ENCODE data around the gene TMEM35A.

The TMEM35A gene

GRCh38 chrX:101081231-101081630 lies 2.6 kb downstream of the TMEM35A start:
- Mint-ChIP-seq H3K4me3 (no peak overlapping the region), H3K9me3 (no peaks in the 10 kb centered on the region), H3K4me1 (no peaks in the 10 kb centered on the region), H3K27me3 (peaks cover 27% of the 10 kb centered on the region), H3K36me3 (ENCODE audit: insufficient read depth) (no peaks in the 10 kb centered on the region), H3K27ac (ENCODE audit: low read depth) (no peak overlapping the region)
- ATAC-seq (replicated peaks; ENCODE audit: extremely low read depth, poor library complexity, severe bottlenecking), result no peak
- DNase-seq (ENCODE audit: low spot score in 2 of 2), result no peak

GRCh38 chrX:101091817-101092216 lies 13.1 kb downstream of the TMEM35A start:
- ATAC-seq (replicated peaks; ENCODE audit: extremely low read depth, poor library complexity, severe bottlenecking) (no peak), DNase-seq (ENCODE audit: low spot score in 2 of 2) (no peak)
- Mint-ChIP-seq H3K9me3 (no peaks in the 10 kb centered on the region), H3K36me3 (ENCODE audit: insufficient read depth) (no peaks in the 10 kb centered on the region), H3K4me3 (no peak overlapping the region), H3K27ac (ENCODE audit: low read depth) (no peak overlapping the region), H3K4me1 (no peaks in the 10 kb centered on the region), H3K27me3 (no peaks in the 10 kb centered on the region)

GRCh38 chrX:101097546-101098453 lies 19.1 kb downstream of the TMEM35A start, which contains the start of gene CENPI:
Gene CENPI (plus strand): TSS chrX:101098204. CDS start chrX:101101071, 2,867 bp downstream.
- DNase-seq (ENCODE audit: low spot score in 2 of 2) (peak; percentile 86 to 90), ATAC-seq (replicated peaks; ENCODE audit: extremely low read depth, poor library complexity, severe bottlenecking) (peak; percentile 99)
- Mint-ChIP-seq H3K36me3 (ENCODE audit: insufficient read depth) (peaks cover 4% of the 10 kb centered on the region), H3K27me3 (no peaks in the 10 kb centered on the region), H3K4me3 (peak within 1 kb of the TSS; percentile 77), H3K27ac (ENCODE audit: low read depth) (peak within 1 kb of the TSS; percentile 53), H3K4me1 (peaks cover 13% of the 10 kb centered on the region), H3K9me3 (no peaks in the 10 kb centered on the region)

GRCh38 chrX:101108284-101108683 lies 29.6 kb downstream of the TMEM35A start:
- Mint-ChIP-seq H3K4me3 (no peak overlapping the region), H3K27me3 (no peaks in the 10 kb centered on the region), H3K27ac (ENCODE audit: low read depth) (no peak overlapping the region), H3K36me3 (ENCODE audit: insufficient read depth) (peaks cover 4% of the 10 kb centered on the region), H3K9me3 (no peaks in the 10 kb centered on the region), H3K4me1 (no peaks in the 10 kb centered on the region)
- ATAC-seq (replicated peaks; ENCODE audit: extremely low read depth, poor library complexity, severe bottlenecking), result no peak
- no peak for DNase-seq (ENCODE audit: low spot score in 2 of 2)

- ATAC-seq (replicated peaks; ENCODE audit: extremely low read depth, poor library complexity, severe bottlenecking), result no peak
- Mint-ChIP-seq H3K9me3 (no peaks in the 10 kb centered on the region), H3K4me1 (no peaks in the 10 kb centered on the region), H3K36me3 (ENCODE audit: insufficient read depth) (no peaks in the 10 kb centered on the region), H3K27ac (ENCODE audit: low read depth) (no peak overlapping the region), H3K4me3 (no peak overlapping the region), H3K27me3 (no peaks in the 10 kb centered on the region)
- no peak for DNase-seq (ENCODE audit: low spot score in 2 of 2)
These were observed 39.0 kb downstream of the TMEM35A start for GRCh38 chrX:101117701-101118100.

- Mint-ChIP-seq H3K9me3 (no peaks in the 10 kb centered on the region), H3K27me3 (no peaks in the 10 kb centered on the region), H3K36me3 (ENCODE audit: insufficient read depth) (peaks cover 2% of the 10 kb centered on the region), H3K4me1 (no peaks in the 10 kb centered on the region), H3K27ac (ENCODE audit: low read depth) (no peak overlapping the region), H3K4me3 (no peak overlapping the region)
- DNase-seq (ENCODE audit: low spot score in 2 of 2) (no peak), ATAC-seq (replicated peaks; ENCODE audit: extremely low read depth, poor library complexity, severe bottlenecking) (no peak)
These were observed 57.6 kb downstream of the TMEM35A start for GRCh38 chrX:101136235-101136634.
